Tibial nerve (tissue), 4 donors: Measurements from ENCODE around the gene NR0B2. TPM values are rescaled to one million over a fixed set of nuclear protein-coding genes. Genes with fewer than 3 reads are reported as not detected.
A peak's percentile ranks its signal among the peaks of the same experiment; 100 is the strongest.

Experiments used
- DNase-seq, 2 donors: peaks; one replicate each; pipeline ENCODE4 v3.0.0-alpha.2; 2019; ENCODE audit warnings: low spot score in 2 of 2
- H3K27ac ChIP-seq, 4 donors: fragments of 200-600 bp; sonication (generic) in 3 of 4; one replicate each; pipeline ENCODE4 v1.5.1; 2017 to 2019; ENCODE audit warnings: mild to moderate bottlenecking in 1 of 4
- H3K27me3 ChIP-seq, 2 donors: fragments of 200-600 bp; sonication (generic) in 1 of 2; one replicate each; pipeline versions ENCODE4 v1.5.1 to v1.6.0; 2017 to 2019
- H3K36me3 ChIP-seq, 3 donors: fragments of 200-600 bp; sonication (generic); one replicate each; pipeline ENCODE4 v1.5.1; 2018 to 2019
- H3K4me1 ChIP-seq, 4 donors: fragments of 200-600 bp; sonication (generic) in 3 of 4; one replicate each; pipeline ENCODE4 v1.5.1; 2017 to 2019
- H3K4me3 ChIP-seq, 4 donors: fragments of 200-600 bp; sonication (generic) in 3 of 4; one replicate each; pipeline ENCODE4 v1.5.1; 2017 to 2019; ENCODE audit warnings: mild to moderate bottlenecking in 1 of 4, moderate library complexity in 1 of 4
- H3K9me3 ChIP-seq, 4 donors: fragments of 200-600 bp; sonication (generic) in 3 of 4; one replicate each; pipeline ENCODE4 v1.5.1; 2017 to 2019
- CTCF ChIP-seq, 5 experiments: fragments of 200-600 bp in 3 of 5; fragments of 450-650 bp in 2 of 5; sonication (generic) in 3 of 5; IDR thresholded peaks; one replicate each; pipeline ENCODE4 v1.5.1; 2016 to 2019; ENCODE audit warnings: antibody characterized with exemption in 5 of 5, mild to moderate bottlenecking in 3 of 5, moderate library complexity in 2 of 5
- EP300 ChIP-seq, 2 donors: sonication (generic); formaldehyde crosslinking; IDR thresholded peaks; one replicate each; pipeline ENCODE4 v1.6.1; 2017; ENCODE audit warnings: antibody characterized with exemption in 2 of 2, mild to moderate bottlenecking in 1 of 2
- POLR2A ChIP-seq, 2 donors: fragments of 450-650 bp; IDR thresholded peaks; one replicate each; pipeline ENCODE4 v1.6.1; 2017; ENCODE audit warnings: antibody characterized with exemption in 2 of 2, mild to moderate bottlenecking in 2 of 2, moderate library complexity in 2 of 2
- WGBS, 2 donors: methylation state at CpG; one replicate each; pipeline ENCODE4 v1.1.5; 2018; 5-methylcytosine and 5-hydroxymethylcytosine counted together
- total RNA-seq, 4 donors: library from RNA; depleted of rRNA; stranded (reverse); fragments of >200 nt; gene quantifications; one replicate each; pipeline ENCODE4 v1.1.0, GENCODE V29; 2016

NR0B2 gene
- total RNA-seq, 4 donors from 2014 or later, result not detected

GRCh38 chr1:26959270-26959669 is 45.5 kb upstream of the NR0B2 start:
- peak overlapping the region in 1 of 4 donors; percentile 57 for H3K4me3 ChIP-seq
- peak overlapping the region in 1 of 4 donors; percentile 78 for H3K27ac ChIP-seq
- H3K9me3 ChIP-seq, result peaks cover 0 to 19% (median 0%) of the 10 kb centered on the region in 4 donors
- peaks cover 0 to 12% (median 9%) of the 10 kb centered on the region in 4 donors for H3K4me1 ChIP-seq
- no peak for DNase-seq
- 23 to 33% methylated on average over 10 to 12 of the region's 13 CpGs for WGBS, 2 donors
- peaks cover 0 to 70% of the 10 kb centered on the region in 2 donors for H3K27me3 ChIP-seq
- TF ChIP-seq POLR2A (IDR thresholded peaks at IDR 0.05), result no peak
- TF ChIP-seq EP300 (IDR thresholded peaks at IDR 0.05), result no peak
- no peak for TF ChIP-seq CTCF (IDR thresholded peaks at IDR 0.05)
- H3K36me3 ChIP-seq, result peaks cover 0 to 9% (median 0%) of the 10 kb centered on the region in 3 donors

DNA sequence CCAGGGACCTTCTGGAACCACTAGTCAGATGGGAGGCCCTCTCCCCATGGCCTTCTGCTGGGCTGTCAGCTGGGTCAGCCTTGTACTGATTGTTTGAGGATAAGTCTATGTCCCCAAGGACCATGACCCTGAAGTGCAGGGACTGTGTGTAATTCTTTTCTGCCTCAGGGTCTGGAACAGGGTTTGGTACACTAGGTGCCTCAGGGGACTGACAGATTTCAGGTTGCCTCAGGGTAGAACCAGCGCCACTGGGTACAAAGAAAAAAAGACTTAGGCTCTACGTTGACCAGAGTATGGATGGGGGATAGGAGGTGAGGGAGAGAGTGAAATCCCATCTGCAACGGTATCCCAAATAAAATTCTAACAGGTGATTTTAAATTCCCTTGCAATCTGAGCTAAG is 43.5 kb upstream of the NR0B2 start:
- peaks cover 0 to 12% (median 9%) of the 10 kb centered on the region in 4 donors for H3K4me1 ChIP-seq
- H3K4me3 ChIP-seq, result no peak overlapping the region
- no peak for DNase-seq
- H3K27me3 ChIP-seq, result peaks cover 0 to 53% of the 10 kb centered on the region in 2 donors
- no peak overlapping the region for H3K27ac ChIP-seq
- WGBS, 2 donors, result 77 to 85% methylated on average over 3 of the region's 3 CpGs
- peaks cover 0 to 9% (median 0%) of the 10 kb centered on the region in 3 donors for H3K36me3 ChIP-seq
- TF ChIP-seq EP300 (IDR thresholded peaks at IDR 0.05), result no peak
- no peak for TF ChIP-seq CTCF (IDR thresholded peaks at IDR 0.05)
- TF ChIP-seq POLR2A (IDR thresholded peaks at IDR 0.05), result no peak
- peaks cover 0 to 19% (median 0%) of the 10 kb centered on the region in 4 donors for H3K9me3 ChIP-seq

DNA sequence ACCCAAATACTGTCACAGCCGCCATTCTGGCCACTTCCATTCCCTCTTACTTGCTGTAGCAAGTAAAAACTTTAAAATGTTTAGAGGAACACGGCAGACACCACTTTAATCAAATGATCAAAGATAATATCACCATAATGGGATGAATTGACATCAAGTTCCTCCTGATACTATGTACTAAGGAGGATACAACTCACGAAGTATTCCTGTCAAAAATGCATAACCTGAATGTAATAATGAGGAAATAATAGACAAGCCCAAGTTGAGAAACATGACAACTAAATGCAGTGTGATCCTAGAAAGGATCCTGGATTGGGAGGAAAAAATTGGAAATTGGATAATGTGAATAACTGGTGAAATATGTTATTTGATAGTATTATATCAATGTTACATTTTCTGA is 42.5 kb upstream of the NR0B2 start:
- Histone ChIP-seq H3K27me3 (peaks cover 0 to 43% of the 10 kb centered on the region in 2 donors), H3K9me3 (peaks cover 0 to 19% (median 0%) of the 10 kb centered on the region in 4 donors), H3K4me1 (peaks cover 0 to 12% (median 9%) of the 10 kb centered on the region in 4 donors), H3K27ac (no peak overlapping the region), H3K4me3 (no peak overlapping the region), H3K36me3 (peaks cover 0 to 9% (median 0%) of the 10 kb centered on the region in 3 donors)
- DNase-seq, result no peak
- 82 to 88% methylated on average over 3 of the region's 3 CpGs for WGBS, 2 donors
- TF ChIP-seq CTCF (IDR thresholded peaks at IDR 0.05), result no peak
- TF ChIP-seq POLR2A (IDR thresholded peaks at IDR 0.05), result no peak

GRCh38 chr1:26953374-26953773 is 39.6 kb upstream of the NR0B2 start:
- Histone ChIP-seq H3K36me3 (peaks cover 0 to 11% (median 0%) of the 10 kb centered on the region in 3 donors), H3K4me1 (no peaks in the 10 kb centered on the region), H3K9me3 (peaks cover 0 to 19% (median 0%) of the 10 kb centered on the region in 4 donors), H3K4me3 (no peak overlapping the region), H3K27me3 (peaks cover 0 to 15% of the 10 kb centered on the region in 2 donors), H3K27ac (no peak overlapping the region)
- 93 to 94% methylated on average over 5 of the region's 5 CpGs for WGBS, 2 donors
- DNase-seq, result no peak
- TF ChIP-seq POLR2A (IDR thresholded peaks at IDR 0.05) (no peak), CTCF (IDR thresholded peaks at IDR 0.05) (no peak), EP300 (IDR thresholded peaks at IDR 0.05) (no peak)

DNA sequence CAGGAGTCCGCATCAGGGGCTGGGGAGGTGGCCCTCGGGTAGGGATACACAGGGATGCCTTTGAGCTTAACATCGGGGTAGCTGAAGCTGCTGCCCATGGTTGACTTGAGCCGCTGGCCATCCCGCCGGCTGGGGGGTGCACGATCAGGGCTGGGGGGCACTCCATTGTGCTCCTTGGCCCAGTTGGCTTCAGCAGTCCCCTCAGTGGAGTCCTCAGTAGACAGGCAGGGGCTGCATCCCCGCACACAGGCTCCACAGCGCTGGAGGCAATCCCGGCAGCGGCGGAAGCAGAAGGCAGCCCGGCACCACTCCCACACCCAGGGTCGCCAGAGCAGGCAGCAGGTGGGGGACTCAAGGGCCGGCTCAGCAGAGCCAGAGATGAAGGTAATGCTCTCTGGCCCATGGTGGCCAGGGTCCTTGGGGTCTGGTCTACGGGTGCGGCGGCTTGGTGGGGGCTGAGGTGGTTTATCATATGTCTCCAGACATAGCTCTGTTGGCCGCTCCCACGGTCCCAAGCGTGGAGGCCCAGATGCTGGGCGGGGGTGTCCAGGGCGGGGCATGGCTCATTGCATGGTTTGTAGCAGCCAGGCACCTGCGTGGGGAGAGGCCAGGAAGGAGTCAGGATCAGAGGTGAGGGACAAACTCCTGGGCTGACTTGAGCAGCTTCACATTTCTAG is 38.2 kb upstream of the NR0B2 start:
- peaks cover 0 to 25% (median 0%) of the 10 kb centered on the region in 3 donors for H3K36me3 ChIP-seq
- DNase-seq, result no peak
- peaks cover 0 to under 1% of the 10 kb centered on the region in 2 donors for H3K27me3 ChIP-seq
- H3K9me3 ChIP-seq, result peaks cover 0 to 18% (median 0%) of the 10 kb centered on the region in 4 donors
- no peak overlapping the region for H3K27ac ChIP-seq
- no peak overlapping the region for H3K4me3 ChIP-seq
- WGBS, 2 donors, result 86 to 90% methylated on average over 23 to 24 of the region's 24 CpGs
- no peaks in the 10 kb centered on the region for H3K4me1 ChIP-seq
- no peak for TF ChIP-seq EP300 (IDR thresholded peaks at IDR 0.05)
